HG02981 (cell line): ENCODE results near the gene CENPX.

Experiments
- ATAC-seq: cut with Tn5 transposase; IDR thresholded peaks from one replicate; pipeline ENCODE4 v1.9.1; 2021; ENCODE audit warnings: mild to moderate bottlenecking, moderate library complexity; ENCODE audit not compliant: unreplicated experiment

The CENPX gene

GRCh38 chr17:82055023-82055964 lies 32.6 kb upstream of the CENPX start:
- no peak for ATAC-seq

- ATAC-seq = no peak
Measured at GRCh38 chr17:82054351-82055022, 31.8 kb upstream of the CENPX start.

GRCh38 chr17:82053556-82054263 lies 31.0 kb upstream of the CENPX start:
- ATAC-seq = no peak

DNA sequence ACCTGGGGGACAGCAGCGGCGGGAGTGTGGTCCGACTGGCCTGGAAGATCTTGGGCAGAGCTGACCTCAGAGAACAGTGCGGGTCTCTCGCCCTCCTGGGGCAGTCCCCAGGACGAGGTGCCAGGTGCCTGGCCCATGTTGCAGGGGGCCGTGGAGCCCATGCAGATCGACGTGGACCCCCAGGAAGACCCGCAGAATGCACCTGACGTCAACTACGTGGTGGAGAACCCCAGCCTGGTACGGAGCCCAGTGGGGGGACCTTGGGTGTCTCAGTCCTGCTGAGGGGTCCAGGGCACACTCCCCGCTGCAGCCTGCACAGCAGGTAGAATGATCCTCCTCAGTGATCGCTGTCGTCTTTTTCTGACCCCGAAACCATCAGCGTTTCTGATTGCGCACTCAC lies 30.5 kb upstream of the CENPX start:
- no peak for ATAC-seq

DNA sequence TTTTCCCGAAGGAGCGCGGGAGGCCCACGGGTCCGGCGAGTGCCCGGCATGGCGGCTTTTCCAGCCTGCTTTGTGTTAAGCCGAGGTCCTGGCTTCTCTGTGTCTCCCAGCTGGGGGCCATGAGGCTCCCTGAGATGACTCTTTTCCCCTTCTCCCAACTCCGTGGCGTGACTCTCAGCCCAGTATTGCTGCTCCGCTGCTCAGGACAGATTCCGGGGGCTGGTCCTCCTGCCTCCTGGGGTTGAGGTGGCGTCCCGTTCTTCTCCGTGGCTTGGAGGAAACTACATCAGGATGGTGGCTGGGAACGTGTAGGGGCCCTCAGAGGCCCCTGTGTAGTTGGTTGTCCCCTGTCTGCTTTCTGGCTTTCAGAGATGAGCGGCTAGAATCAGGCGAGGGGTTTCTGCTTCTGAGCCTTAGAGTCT lies 30.0 kb upstream of the CENPX start:
- ATAC-seq = no peak

- peak; percentile 52 for ATAC-seq
Measured at GRCh38 chr17:82051776-82052637, 29.3 kb upstream of the CENPX start, which contains the start of the genes GPS1 and RFNG. GPS1 (plus strand) TSS chr17:82051898; CDS start chr17:82051932, 34 bp downstream. RFNG (minus strand) TSS chr17:82051811; CDS start chr17:82051766, 45 bp downstream.

DNA sequence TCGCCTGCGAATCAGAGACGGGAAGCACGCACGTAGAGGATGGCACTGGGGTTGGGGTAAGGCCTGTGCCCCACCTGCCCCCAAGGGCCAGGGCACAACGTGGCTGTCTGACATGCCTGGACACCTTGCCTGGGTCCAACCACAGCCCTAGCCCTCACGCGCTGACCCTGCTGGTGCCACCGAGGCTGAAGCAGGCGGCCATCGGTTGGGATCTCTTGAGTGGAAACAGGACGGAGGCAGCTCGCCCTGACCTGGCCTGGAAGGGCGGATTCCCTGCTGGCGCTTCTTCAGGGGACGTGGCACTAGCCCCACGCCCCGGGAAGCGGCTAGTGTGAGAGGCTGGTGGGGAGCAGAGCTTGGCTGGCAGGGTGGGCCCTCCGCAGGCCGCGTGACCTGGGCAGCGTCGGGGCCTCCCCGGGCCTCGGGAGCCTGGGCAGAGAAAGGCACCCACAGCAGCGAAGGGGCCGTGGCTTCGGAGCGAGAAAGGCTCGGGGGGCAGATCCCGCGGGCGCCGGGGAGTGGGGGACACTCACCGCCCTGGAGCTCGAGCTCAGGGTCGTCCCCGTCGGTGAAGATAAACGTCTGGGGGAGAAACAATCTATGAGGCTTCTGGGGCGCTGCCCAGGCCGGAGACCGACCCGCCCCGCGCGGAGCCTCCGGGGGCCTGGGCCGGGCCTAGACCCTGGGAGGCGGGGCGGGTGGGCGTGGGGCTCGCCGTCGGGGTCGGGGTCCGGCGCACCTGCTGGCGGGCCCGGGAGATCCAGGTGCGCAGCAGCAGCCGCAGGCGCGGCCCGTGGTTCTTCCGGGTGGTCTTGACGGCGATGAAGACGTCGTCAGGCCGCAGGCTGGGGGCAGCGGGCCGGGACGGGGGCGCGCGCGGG lies 28.3 kb upstream of the CENPX start:
- no peak for ATAC-seq

GRCh38 chr17:82050152-82050760 lies 27.6 kb upstream of the CENPX start:
- ATAC-seq = no peak

DNA sequence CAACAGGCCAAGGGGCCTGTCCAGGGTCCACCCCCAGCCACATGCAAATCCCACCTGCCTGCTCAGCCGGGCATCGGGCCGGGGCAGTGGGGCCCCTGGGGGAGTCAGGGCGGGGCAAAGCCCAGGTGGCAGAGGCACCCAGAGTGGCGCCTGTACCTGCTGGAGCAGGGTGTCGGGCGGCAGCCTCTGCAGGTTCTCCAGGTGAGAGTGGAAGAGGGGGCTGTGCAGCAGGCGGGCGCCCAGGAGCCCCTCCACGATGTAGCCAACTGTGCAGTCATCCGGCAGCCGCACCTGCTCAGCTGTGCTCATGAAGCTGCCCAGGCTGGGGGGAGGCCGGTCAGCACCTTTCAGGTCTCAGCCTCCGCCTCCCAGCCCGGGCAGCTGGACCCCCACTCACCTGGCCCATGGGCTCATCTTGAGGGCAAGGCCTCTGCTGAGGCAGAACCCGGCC lies 26.9 kb upstream of the CENPX start:
- no peak for ATAC-seq

DNA sequence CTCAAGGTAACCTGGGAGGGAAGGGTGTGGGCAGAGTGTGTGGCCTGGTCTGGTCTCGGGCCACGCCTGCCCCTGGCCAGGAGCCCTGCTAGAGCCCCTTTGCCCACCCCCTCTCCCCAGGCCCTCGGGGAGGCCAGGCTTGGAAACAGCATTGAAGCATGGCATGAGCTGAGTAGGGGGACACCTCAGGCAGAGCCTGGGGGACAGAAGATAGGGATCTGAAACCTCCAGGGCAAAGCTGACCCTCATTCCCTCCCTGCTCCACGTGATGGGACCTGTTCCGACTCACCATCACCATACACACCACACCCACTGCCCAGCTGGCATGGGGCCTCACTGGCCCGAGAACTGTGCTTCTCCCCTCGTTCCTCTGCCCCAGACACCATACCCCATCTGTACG lies 26.4 kb upstream of the CENPX start:
- ATAC-seq = no peak

GRCh38 chr17:82048571-82048971 lies 25.9 kb upstream of the CENPX start:
- no peak for ATAC-seq

DNA sequence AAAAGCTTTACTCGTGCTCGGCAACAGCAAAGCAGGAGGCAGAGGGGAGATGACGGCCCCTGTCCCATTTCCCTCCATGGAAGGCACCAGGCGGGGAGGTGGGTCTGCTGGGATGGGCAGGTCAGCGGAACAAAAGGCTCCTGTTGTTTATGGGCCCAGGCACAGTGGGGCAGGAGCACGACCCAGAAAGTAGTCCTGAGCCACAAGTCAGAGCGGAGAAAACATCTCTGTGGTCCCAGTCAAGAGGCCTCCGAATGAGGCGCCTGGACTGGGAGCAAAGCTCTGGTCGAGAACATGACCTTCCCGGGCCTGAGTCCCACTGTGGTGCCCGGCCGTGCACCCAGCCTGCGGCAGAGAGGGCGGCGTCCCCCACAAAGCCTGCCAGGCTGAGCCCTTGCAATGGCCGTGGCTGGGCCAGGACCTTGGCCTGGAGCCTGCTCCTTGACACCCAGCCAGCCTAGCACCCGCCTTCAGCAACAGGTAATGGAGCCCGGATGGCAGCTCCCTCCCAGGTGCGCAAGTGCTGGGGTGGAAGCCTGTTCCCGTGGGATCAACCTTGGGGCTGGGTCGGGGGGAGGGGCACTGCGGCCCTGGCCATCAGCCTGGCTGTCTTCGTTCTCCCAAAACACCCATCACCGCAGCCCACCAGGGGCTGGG lies 25.4 kb upstream of the CENPX start:
- no peak for ATAC-seq

DNA sequence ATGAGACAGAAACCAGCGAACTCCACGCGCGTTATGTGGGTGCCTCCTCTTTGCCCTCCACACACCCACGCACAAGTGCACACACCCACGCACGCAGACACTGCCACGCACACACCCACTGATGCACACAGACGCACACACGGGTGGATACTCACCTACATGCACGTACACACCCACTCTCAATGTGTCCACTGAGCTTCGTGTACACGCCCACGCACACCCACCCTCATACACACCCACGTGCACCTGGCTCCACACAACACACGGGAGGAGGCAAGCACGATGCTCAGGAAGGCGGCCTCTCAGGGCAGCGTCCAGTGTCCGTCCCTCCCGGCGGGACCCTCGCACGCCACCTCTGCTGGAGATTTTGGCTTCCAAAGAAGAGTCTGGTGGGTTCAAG lies 24.7 kb upstream of the CENPX start:
- no peak for ATAC-seq

DNA sequence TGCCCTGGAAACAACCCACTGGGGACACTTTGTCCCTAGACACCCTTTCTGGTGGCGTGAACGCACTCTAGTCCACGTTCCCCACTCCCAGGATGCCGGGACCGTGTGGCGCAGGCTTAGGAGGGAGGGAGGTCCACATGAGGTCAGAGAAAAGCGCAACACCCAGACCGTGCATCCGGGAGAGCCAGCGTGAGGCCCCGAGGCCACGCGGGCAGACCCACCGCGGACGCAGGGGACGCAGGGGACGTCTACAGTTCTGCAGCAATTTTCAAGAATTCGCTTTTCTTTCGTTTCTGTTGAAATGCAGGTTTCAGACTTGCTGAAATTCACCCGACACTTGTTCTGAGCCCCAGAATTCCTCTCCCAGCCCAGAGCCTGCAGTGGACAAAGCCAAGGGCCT lies 24.2 kb upstream of the CENPX start:
- ATAC-seq = no peak

DNA sequence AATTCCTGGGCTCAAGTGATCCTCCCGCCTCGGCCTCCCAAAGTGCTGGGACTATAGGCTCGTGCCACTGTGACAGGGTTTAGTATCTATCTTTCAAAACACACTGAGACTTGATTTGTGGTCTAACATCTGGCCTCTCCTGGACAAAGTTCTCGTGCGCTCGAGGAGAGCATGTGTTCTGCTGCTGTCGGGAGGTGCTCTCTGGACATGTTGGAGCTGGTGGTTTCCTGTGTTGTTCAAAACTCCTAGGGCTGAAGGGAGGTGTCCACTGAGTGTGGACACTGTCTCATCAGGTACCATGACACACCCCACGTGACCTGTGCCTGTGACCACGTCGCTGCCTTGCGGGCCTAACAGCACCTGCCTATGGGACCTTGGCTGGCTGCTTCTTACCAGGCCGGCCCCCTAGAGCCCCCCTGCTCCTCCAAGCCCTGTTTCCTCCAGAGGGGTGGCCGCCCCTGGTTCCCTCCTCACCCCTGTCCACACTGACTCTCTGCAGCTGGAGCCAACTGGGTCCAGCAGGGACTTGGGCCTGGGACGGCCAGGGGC lies 23.3 kb upstream of the CENPX start:
- ATAC-seq = no peak

DNA sequence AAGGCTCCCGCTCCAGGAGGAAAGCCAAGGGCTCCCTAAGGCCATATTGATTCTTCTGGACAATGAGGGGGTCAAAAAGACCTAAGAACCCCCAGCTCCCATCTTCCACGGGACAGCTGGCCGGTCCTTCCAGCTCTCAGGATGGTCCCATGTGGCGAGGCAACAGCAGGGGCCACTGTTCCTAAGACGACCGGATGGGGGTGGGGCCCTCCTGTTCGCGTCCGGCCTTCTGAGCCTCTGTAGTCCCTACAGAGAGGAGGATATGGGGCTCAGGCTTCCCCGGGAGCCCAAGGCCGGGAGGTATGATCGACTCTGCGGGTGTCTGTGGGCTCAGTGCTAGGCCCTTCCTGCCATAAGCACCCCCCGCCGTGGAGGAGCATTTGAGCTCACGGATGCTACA lies 20.8 kb upstream of the CENPX start:
- ATAC-seq = no peak

GRCh38 chr17:82042649-82043048 lies 20.0 kb upstream of the CENPX start:
- no peak for ATAC-seq

GRCh38 chr17:82041144-82041814 lies 18.6 kb upstream of the CENPX start:
- ATAC-seq = no peak
